Measurements from ENCODE around the gene EIPR1.

Gene EIPR1

DNA sequence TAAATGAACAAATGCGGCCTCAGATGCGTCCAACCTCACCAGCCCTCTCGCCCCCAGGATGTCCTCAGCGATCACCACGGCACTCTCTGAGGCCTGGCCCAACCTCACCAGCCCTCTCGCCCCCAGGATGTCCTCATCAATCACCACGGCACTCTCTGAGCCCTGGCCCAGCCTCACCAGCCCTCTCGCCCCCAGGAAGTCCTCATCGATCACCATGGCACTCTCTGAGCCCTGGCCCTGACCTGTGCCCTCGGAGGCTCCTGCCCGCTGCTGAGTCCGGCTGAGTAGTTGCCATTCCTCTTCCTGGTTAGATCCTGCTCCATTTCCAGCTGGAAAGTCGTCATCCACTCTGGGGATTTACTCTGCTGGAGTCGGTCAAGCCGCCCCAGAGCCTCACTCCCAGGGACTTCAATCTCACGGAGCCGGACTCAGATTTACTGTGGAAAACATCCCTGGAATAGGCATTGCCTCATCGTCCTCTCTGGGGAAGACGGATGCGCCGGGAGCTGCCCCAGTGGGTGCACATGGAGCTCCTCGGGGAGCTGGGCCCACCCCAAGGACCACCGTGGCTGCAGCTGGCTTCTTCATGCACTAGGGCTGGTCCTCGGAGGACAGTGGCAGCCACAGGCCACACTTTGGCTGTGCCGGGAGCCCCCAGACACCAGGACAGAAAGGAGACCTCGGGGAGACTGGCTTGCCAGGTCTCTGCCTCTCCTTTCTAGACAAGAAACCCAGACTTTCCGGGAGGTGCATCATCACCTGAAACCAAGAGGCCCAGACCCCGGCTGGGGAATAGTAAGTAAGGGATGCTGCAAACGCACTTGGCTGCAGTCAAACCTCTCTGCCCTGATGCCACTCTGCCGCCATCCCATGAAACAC lies 230.6 kb downstream of the EIPR1 start:
- ATAC-seq = no peak
- no peak for TF ChIP-seq ZC3H10 (CRISPR knock-in tag; IDR thresholded peaks at IDR 0.05)
- no peak for TF ChIP-seq TSHZ2 (CRISPR knock-in tag; IDR thresholded peaks at IDR 0.05)
- no peak for TF ChIP-seq ARNTL (CRISPR knock-in tag; IDR thresholded peaks at IDR 0.05; ENCODE audit: borderline replicate concordance, low read depth)
- TF ChIP-seq PATZ1 (CRISPR knock-in tag; IDR thresholded peaks at IDR 0.05; ENCODE audit: borderline replicate concordance) = no peak
- TF ChIP-seq ISL1 (CRISPR knock-in tag; IDR thresholded peaks at IDR 0.05) = no peak
- no peak for TF ChIP-seq SNAI2 (CRISPR knock-in tag; IDR thresholded peaks at IDR 0.05)
- no peak for TF ChIP-seq GLIS3 (CRISPR knock-in tag; IDR thresholded peaks at IDR 0.05)
- TF ChIP-seq CSDC2 (CRISPR knock-in tag; IDR thresholded peaks at IDR 0.05) = no peak
- no peak for TF ChIP-seq CSRNP3 (CRISPR knock-in tag; IDR thresholded peaks at IDR 0.05)
- no peak for TF ChIP-seq OSR1 (CRISPR knock-in tag; IDR thresholded peaks at IDR 0.05)
- no peak for TF ChIP-seq ZFP30 (CRISPR knock-in tag; IDR thresholded peaks at IDR 0.05)
- no peak for TF ChIP-seq TOX (CRISPR knock-in tag; IDR thresholded peaks at IDR 0.05; ENCODE audit: borderline replicate concordance)
- no peak for TF ChIP-seq ZFP3 (CRISPR knock-in tag; IDR thresholded peaks at IDR 0.05)
- TF ChIP-seq ZNF8 (CRISPR knock-in tag; IDR thresholded peaks at IDR 0.05) = no peak

DNA sequence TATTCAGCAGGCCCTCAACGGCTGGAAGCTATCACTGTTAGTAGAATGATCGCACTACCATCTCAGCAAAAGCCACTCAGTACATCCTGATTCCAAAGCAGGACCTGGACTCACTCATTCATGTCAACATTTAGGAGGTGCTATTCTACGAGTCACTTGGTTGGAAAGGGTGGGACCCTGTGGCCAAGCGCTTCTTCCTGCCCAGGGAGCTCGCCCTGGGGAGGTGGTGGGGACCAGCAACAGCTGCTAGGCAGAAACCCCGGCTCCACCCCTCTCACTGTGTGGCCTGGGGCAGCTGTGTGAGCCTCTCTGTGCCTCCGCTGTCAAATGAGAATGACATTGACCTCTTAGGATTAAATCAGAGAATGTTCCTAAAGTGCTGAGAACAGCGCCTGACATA lies 231.4 kb downstream of the EIPR1 start:
- TF ChIP-seq ISL1 (CRISPR knock-in tag; IDR thresholded peaks at IDR 0.05) (no peak), ARNTL (CRISPR knock-in tag; IDR thresholded peaks at IDR 0.05; ENCODE audit: borderline replicate concordance, low read depth) (no peak), RARB (CRISPR knock-in tag; IDR thresholded peaks at IDR 0.05) (no peak), ZFP30 (CRISPR knock-in tag; IDR thresholded peaks at IDR 0.05) (no peak), OSR1 (CRISPR knock-in tag; IDR thresholded peaks at IDR 0.05) (no peak), GLIS3 (CRISPR knock-in tag; IDR thresholded peaks at IDR 0.05) (no peak), ZFP3 (CRISPR knock-in tag; IDR thresholded peaks at IDR 0.05) (no peak), CSDC2 (CRISPR knock-in tag; IDR thresholded peaks at IDR 0.05) (no peak), ZNF70 (CRISPR knock-in tag; IDR thresholded peaks at IDR 0.05) (no peak), SNAI2 (CRISPR knock-in tag; IDR thresholded peaks at IDR 0.05) (no peak), BACH2 (CRISPR knock-in tag; IDR thresholded peaks at IDR 0.05; ENCODE audit: borderline replicate concordance) (no peak), POU6F1 (CRISPR knock-in tag; IDR thresholded peaks at IDR 0.05; ENCODE audit: borderline replicate concordance, low read depth) (no peak)
- ATAC-seq = no peak

DNA sequence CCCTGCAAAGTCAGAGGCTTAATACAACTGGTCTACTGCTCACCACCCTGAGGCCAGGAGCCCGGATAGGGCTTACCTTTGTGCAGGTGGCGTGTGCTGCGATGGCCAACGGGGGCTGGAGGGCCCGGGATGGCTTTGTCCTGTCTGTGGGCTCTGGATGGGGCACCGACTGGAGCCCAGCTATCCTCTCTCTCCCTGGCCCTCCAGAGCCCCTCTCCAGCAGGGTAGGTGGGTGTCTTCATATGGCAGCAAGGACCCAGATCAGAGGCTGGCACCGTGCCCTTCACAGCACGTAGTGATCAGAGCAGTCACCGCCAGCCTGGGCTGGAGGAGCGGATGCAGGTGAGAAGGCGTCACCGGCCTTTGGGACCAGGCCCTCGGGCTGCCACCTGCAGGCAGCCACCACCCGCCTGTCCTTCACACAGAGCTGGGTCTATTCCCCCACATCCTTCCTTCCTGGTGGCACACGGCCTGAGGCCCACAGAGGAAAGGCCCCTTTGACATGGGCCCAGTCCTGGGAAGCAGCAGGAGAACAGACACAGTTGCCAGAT lies 232.1 kb downstream of the EIPR1 start:
- TF ChIP-seq ZNF565 (CRISPR knock-in tag; conservative IDR thresholded peaks at IDR 0.05; ENCODE audit: low read depth) (no peak), POU6F1 (CRISPR knock-in tag; IDR thresholded peaks at IDR 0.05; ENCODE audit: borderline replicate concordance, low read depth) (no peak)
- TF ChIP-seq, protein P1, sequence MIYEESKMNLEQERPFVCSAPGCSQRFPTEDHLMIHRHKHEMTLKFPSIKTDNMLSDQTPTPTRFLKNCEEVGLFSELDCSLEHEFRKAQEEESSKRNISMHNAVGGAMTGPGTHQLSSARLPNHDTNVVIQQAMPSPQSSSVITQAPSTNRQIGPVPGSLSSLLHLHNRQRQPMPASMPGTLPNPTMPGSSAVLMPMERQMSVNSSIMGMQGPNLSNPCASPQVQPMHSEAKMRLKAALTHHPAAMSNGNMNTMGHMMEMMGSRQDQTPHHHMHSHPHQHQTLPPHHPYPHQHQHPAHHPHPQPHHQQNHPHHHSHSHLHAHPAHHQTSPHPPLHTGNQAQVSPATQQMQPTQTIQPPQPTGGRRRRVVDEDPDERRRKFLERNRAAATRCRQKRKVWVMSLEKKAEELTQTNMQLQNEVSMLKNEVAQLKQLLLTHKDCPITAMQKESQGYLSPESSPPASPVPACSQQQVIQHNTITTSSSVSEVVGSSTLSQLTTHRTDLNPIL (CRISPR knock-in tag; IDR thresholded peaks at IDR 0.05; ENCODE audit: low read depth) = no peak
- ATAC-seq = no peak
